GM12872 (cell line): ENCODE measurements around the gene A1CF.

Source experiments
- CTCF ChIP-seq: IDR thresholded peaks from 3 replicates; pipeline ENCODE4 v1.5.1; 2011; ENCODE audit warnings: low read depth, mild to moderate bottlenecking, low read length, moderate library complexity; ENCODE audit not compliant: insufficient read depth

A1CF gene

GRCh38 chr10:50883629-50884028 lies 1.8 kb downstream of the A1CF start:
- no peak for TF ChIP-seq CTCF

GRCh38 chr10:50882540-50882983 lies 2.9 kb downstream of the A1CF start:
- no peak for TF ChIP-seq CTCF

- no peak for TF ChIP-seq CTCF
These were observed 9.0 kb downstream of the A1CF start for GRCh38 chr10:50876429-50876828.

GRCh38 chr10:50874723-50875122 lies 10.7 kb downstream of the A1CF start:
- TF ChIP-seq CTCF, result no peak

GRCh38 chr10:50866317-50866716 lies 19.1 kb downstream of the A1CF start:
- no peak for TF ChIP-seq CTCF

GRCh38 chr10:50862719-50863118 lies 22.7 kb downstream of the A1CF start:
- no peak for TF ChIP-seq CTCF

GRCh38 chr10:50861370-50861769 lies 24.1 kb downstream of the A1CF start:
- no peak for TF ChIP-seq CTCF

GRCh38 chr10:50857579-50857978 lies 27.8 kb downstream of the A1CF start:
- no peak for TF ChIP-seq CTCF
